Trophoblast cell (in vitro differentiated cells and primary cell): ENCODE data around the gene TJP3.

ENCODE experiments used
- DNase-seq, 2 donors: peaks; one replicate each; pipeline ENCODE4 v3.0.0-alpha.2; 2016
- H2AFZ ChIP-seq: 2 replicates; pipeline ENCODE4 v1.6.1; 2013; ENCODE audit warnings: low read length, moderate library complexity, mild to moderate bottlenecking; ENCODE audit not compliant: insufficient read depth, poor library complexity
- H2AK5ac ChIP-seq: 2 replicates; pipeline ENCODE4 v1.6.1; 2013; ENCODE audit warnings: mild to moderate bottlenecking, low read length
- H2BK120ac ChIP-seq: 2 replicates; pipeline ENCODE4 v1.6.1; 2013; ENCODE audit warnings: low read length, mild to moderate bottlenecking, moderate library complexity; ENCODE audit not compliant: insufficient read depth, poor library complexity
- H2BK12ac ChIP-seq: 2 replicates; pipeline ENCODE4 v1.6.1; 2013; ENCODE audit warnings: mild to moderate bottlenecking, low read length, moderate library complexity
- H2BK5ac ChIP-seq: 2 replicates; pipeline ENCODE4 v1.6.1; 2013; ENCODE audit warnings: low read length, low read depth, moderate library complexity, mild to moderate bottlenecking; ENCODE audit not compliant: poor library complexity
- H3K14ac ChIP-seq: 2 replicates; pipeline ENCODE4 v1.6.1; 2013; ENCODE audit warnings: mild to moderate bottlenecking, low read length
- H3K18ac ChIP-seq: 2 replicates; pipeline ENCODE4 v1.6.1; 2013; ENCODE audit warnings: mild to moderate bottlenecking, low read length
- H3K23ac ChIP-seq: 2 replicates; pipeline ENCODE4 v1.6.1; 2013; ENCODE audit warnings: low read length
- H3K27ac ChIP-seq: 2 replicates; pipeline ENCODE4 v1.5.1; 2013; ENCODE audit warnings: low read depth, mild to moderate bottlenecking, inconsistent platforms, low read length, moderate library complexity
- H3K27me3 ChIP-seq: 2 replicates; pipeline ENCODE4 v1.6.1; 2013; ENCODE audit warnings: inconsistent platforms, mild to moderate bottlenecking, low read length, moderate library complexity; ENCODE audit not compliant: insufficient read depth
- H3K36me3 ChIP-seq, 2 experiments: 1 replicate in 1 of 2; 2 replicates in 1 of 2; pipeline ENCODE4 v1.6.1; 2013; ENCODE audit warnings: low read length in 2 of 2, mild to moderate bottlenecking in 2 of 2, moderate library complexity in 1 of 2; ENCODE audit not compliant: insufficient read depth in 2 of 2, control insufficient read depth in 1 of 2
- H3K4ac ChIP-seq: 2 replicates; pipeline ENCODE4 v1.6.1; 2013; ENCODE audit warnings: low read depth, mild to moderate bottlenecking, low read length, moderate library complexity
- H3K4me1 ChIP-seq, 2 experiments: 1 replicate in 1 of 2; 2 replicates in 1 of 2; pipeline ENCODE4 v1.6.1; 2013; ENCODE audit warnings: low read length in 2 of 2, mild to moderate bottlenecking in 2 of 2, moderate library complexity in 1 of 2; ENCODE audit not compliant: insufficient read depth in 2 of 2, control insufficient read depth in 1 of 2
- H3K4me2 ChIP-seq: 2 replicates; pipeline ENCODE4 v1.6.1; 2013; ENCODE audit warnings: inconsistent platforms, mild to moderate bottlenecking, low read length, moderate library complexity
- H3K4me3 ChIP-seq: 2 replicates; pipeline ENCODE4 v1.5.1; 2013; ENCODE audit warnings: mild to moderate bottlenecking, low read depth, low read length, inconsistent platforms
- H3K79me1 ChIP-seq: one replicate; pipeline ENCODE4 v1.6.1; 2013; ENCODE audit warnings: low read length
- H3K79me2 ChIP-seq: 2 replicates; pipeline ENCODE4 v1.6.1; 2013; ENCODE audit warnings: low read length, mild to moderate bottlenecking; ENCODE audit not compliant: control insufficient read depth, insufficient read depth, poor library complexity
- H3K9ac ChIP-seq: 2 replicates; pipeline ENCODE4 v1.6.1; 2013; ENCODE audit warnings: mild to moderate bottlenecking, low read length
- H3K9me3 ChIP-seq: 2 replicates; pipeline ENCODE4 v1.6.1; 2013; ENCODE audit warnings: low read depth, mild to moderate bottlenecking, control low read depth, inconsistent platforms, low read length; ENCODE audit not compliant: insufficient read depth
- H4K12ac ChIP-seq: 2 replicates; pipeline ENCODE4 v1.6.1; 2013; ENCODE audit warnings: low read depth, mild to moderate bottlenecking, low read length, moderate library complexity
- H4K8ac ChIP-seq: 2 replicates; pipeline ENCODE4 v1.6.1; 2013; ENCODE audit warnings: low read depth, mild to moderate bottlenecking, low read length, moderate library complexity
- H4K91ac ChIP-seq: one replicate; pipeline ENCODE4 v1.6.1; 2013; ENCODE audit warnings: low read depth, mild to moderate bottlenecking, low read length, moderate library complexity
- WGBS: extraction: QIAGEN DNeasy Blood & Tissue Kit; methylation state at CpG from one replicate; pipeline ENCODE4 v1.1.7; 2013; ENCODE audit warnings: missing lambda C conversion rate; ENCODE audit not compliant: insufficient read length, insufficient coverage; ENCODE audit errors: extremely low coverage; 5-methylcytosine and 5-hydroxymethylcytosine counted together

Gene TJP3

DNA sequence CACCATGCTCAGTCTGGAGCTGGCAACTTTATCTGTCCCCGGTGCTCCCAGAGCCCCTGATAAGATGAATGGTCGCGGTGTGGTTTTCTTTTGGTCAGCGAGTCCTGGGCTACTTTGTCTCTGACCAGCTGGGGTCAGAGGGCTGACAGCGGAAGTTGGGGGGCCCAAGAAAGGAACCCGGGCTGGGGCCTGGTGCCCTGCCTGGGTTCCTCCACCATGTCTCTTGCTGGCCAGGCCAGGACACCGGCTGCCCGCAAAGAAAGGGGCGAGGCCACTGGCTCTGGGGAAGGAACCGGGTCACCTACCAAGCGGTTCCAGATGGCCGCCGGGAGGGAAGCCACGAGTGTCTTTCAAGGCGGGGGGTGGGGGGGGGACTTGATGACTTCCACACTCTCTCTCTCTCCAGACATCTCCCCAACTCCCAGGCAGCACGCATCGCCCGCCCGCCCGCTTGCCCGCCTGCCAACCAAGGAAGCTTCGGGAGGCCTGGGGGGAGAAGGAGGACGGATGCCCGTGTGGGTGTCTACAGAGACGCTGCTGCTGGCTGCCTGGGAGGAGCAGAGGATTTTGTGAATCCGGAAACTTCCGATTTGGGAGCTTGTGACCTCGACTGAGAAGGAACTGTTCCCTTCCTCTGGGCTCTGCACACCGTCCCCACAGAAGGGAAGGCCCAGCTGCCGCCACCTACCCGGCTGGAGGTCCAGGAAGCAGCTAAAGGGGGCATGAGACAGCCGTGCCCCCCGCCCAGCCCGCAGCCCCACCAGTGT, 9.0 kb upstream of the TJP3 start:
- Histone ChIP-seq H2AK5ac (peak overlapping the region; percentile 88), H3K4me2 (peak overlapping the region; percentile 97), H3K9ac (no peak overlapping the region), H3K4me3 (peak overlapping the region; percentile 95), H3K14ac (peak overlapping the region; percentile 69), H2BK12ac (peak overlapping the region; percentile 27), H3K79me1 (peaks cover 9% of the 10 kb centered on the region), H2BK120ac (peak overlapping the region; percentile 49), H3K18ac (peak overlapping the region; percentile 44), H3K9me3 (peaks cover 2% of the 10 kb centered on the region), H4K91ac (peak overlapping the region; percentile 76), H3K79me2 (peaks cover 17% of the 10 kb centered on the region), H3K4ac (peak overlapping the region; percentile 93), H3K4me1 (peaks cover 7 to 9% of the 10 kb centered on the region in 2 experiments), H4K8ac (peak overlapping the region; percentile 80), H2BK5ac (no peak overlapping the region), H2AFZ (no peak overlapping the region), H3K27ac (no peak overlapping the region), H4K12ac (peak overlapping the region; percentile 85), H3K36me3 (peaks cover 6 to 10% of the 10 kb centered on the region in 2 experiments), H3K27me3 (no peaks in the 10 kb centered on the region), H3K23ac (no peak overlapping the region)
- peak in 1 of 2 donors; percentile 57 for DNase-seq
- WGBS, result no CpG with 5 or more reads among the region's 34 CpGs

DNA sequence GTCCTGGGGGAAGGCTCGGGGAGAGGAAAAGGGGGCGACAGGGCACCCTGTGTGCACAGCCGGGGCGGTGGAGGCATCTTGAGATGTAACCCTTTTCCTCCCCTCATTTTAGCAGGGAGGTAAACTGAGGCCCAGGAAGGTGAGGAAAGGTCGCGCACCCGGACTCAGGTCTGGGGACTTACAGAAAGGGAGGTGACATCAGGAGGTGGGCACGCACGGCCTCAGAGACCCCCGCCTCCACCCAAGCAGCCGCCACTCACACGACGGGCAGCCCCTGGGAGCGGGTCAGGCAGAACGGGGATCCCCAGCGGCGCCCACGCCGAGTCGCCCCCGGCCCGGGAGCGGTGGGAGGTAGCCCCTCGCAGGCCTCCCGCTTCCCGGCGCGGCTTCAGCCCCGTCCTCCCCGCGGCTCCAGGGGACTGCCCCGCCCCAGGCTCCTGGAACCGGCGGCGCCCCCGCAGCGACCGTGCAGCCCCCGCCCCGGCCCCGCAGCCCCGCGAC, 8.4 kb upstream of the TJP3 start:
- Histone ChIP-seq H3K23ac (no peak overlapping the region), H3K4me3 (peak overlapping the region; percentile 95), H3K27ac (no peak overlapping the region), H3K4ac (peak overlapping the region; percentile 93), H2BK12ac (peak overlapping the region; percentile 27), H4K8ac (peak overlapping the region; percentile 80), H3K79me1 (peaks cover 9% of the 10 kb centered on the region), H3K4me1 (peaks cover 7 to 9% of the 10 kb centered on the region in 2 experiments), H2AFZ (peak overlapping the region; percentile 72), H2AK5ac (peak overlapping the region; percentile 88), H3K9me3 (peaks cover 2% of the 10 kb centered on the region), H2BK5ac (peak overlapping the region; percentile 49), H3K4me2 (peak overlapping the region; percentile 97), H3K18ac (peak overlapping the region; percentile 44), H3K14ac (peak overlapping the region; percentile 77), H3K79me2 (peaks cover 17% of the 10 kb centered on the region), H3K27me3 (no peaks in the 10 kb centered on the region), H3K36me3 (peaks cover 3 to 10% of the 10 kb centered on the region in 2 experiments), H2BK120ac (peak overlapping the region; percentile 52), H3K9ac (peak overlapping the region; percentile 91), H4K91ac (peak overlapping the region; percentile 76), H4K12ac (peak overlapping the region; percentile 85)
- no peak for DNase-seq
- no CpG with 5 or more reads among the region's 43 CpGs for WGBS

DNA sequence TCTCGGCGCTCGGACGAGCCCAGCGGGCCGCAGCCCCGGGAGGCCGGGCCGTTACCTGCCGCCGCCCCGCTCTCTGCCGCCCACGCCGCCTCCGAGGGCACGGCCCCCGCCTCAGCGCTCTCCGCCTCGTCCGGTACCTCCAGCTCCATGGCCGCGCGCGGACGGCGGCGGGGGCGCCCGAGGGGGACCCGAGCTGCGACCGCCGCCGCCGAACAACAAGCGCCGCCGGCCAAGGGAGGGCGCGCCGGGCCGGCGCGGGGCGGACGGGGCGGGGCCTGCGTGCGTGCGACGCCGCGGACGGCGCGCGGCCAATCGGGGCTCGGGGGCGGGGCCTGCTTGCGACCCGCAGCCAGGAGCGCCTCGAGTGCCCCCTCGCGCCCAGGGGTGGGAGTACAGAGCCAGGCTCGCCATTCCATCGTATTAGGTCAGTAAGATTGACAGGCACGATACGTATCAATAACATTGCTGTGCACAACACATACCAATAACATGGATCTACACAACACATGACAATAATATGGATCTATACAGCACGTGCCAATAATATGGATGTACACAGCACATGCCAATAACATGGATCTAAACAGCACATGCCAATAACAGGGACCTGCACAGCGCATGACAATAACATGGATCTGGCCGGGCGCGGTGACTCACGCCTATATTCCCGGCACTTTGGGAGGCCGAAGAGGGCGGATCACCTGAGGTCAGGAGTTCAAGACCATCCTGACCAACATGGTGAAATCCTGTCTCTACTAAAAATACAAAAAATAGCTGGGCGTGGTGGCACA, 7.7 kb upstream of the TJP3 start, which contains the start of gene PIP5K1C:
TSS of gene PIP5K1C (minus strand) at position 227 of the 791 bp plus-strand sequence. CDS start at position 149, 78 bp downstream.
- H3K4me3 ChIP-seq, result peak within 1 kb of the TSS; percentile 95
- no CpG with 5 or more reads among the region's 82 CpGs for WGBS

DNA sequence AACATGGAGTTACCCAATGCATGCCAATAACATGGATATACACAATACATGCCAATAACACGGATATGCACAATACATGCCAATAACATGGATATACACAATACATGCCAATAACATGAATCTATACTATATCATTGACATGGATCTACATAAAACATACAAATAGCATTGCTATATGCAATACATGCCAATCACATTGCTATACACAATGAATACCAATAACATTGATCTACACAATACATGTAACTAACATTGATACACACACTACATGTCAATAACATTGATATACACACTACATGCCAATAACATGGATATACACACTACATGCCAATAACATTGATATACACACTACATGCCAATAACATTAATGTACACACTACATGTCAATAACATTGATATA, 7.0 kb upstream of the TJP3 start:
- Histone ChIP-seq H3K79me2 (peaks cover 17% of the 10 kb centered on the region), H3K79me1 (peaks cover 9% of the 10 kb centered on the region), H3K14ac (no peak overlapping the region), H4K91ac (no peak overlapping the region), H2AK5ac (no peak overlapping the region), H2BK12ac (no peak overlapping the region), H2BK120ac (no peak overlapping the region), H3K27ac (no peak overlapping the region), H3K23ac (no peak overlapping the region), H3K9me3 (peaks cover 2% of the 10 kb centered on the region), H4K8ac (no peak overlapping the region), H3K27me3 (no peaks in the 10 kb centered on the region), H3K9ac (no peak overlapping the region), H3K4me3 (no peak overlapping the region), H3K4ac (no peak overlapping the region), H2AFZ (no peak overlapping the region), H3K4me1 (peaks cover 7 to 9% of the 10 kb centered on the region in 2 experiments), H4K12ac (no peak overlapping the region), H2BK5ac (no peak overlapping the region), H3K4me2 (no peak overlapping the region), H3K18ac (no peak overlapping the region), H3K36me3 (peaks cover 0 to 2% of the 10 kb centered on the region in 2 experiments)
- WGBS, result no CpG with 5 or more reads among the region's 1 CpG
- no peak for DNase-seq

More for the DNA sequence above, 7.7 kb upstream of the TJP3 start, which contains the start of gene PIP5K1C:
- Histone ChIP-seq H2BK5ac (peak within 1 kb of the TSS; percentile 49), H3K36me3 (peaks cover 3% of the 10 kb centered on the region in 2 experiments), H3K4me2 (peak within 1 kb of the TSS; percentile 97), H3K4ac (peak within 1 kb of the TSS; percentile 93), H3K4me1 (peaks cover 7 to 9% of the 10 kb centered on the region in 2 experiments), H4K91ac (peak within 1 kb of the TSS; percentile 76), H3K9ac (peak within 1 kb of the TSS; percentile 91), H2AFZ (peak within 1 kb of the TSS; percentile 72), H2BK120ac (peak within 1 kb of the TSS; percentile 55), H4K8ac (peak within 1 kb of the TSS; percentile 80), H3K9me3 (peaks cover 2% of the 10 kb centered on the region), H2BK12ac (peak within 1 kb of the TSS; percentile 27), H3K79me2 (peaks cover 17% of the 10 kb centered on the region), H3K18ac (peak within 1 kb of the TSS; percentile 83), H4K12ac (peak within 1 kb of the TSS; percentile 85), H3K27ac (no peak within 1 kb of the TSS), H2AK5ac (peak within 1 kb of the TSS; percentile 88), H3K23ac (no peak within 1 kb of the TSS), H3K79me1 (peaks cover 9% of the 10 kb centered on the region), H3K14ac (peak within 1 kb of the TSS; percentile 77), H3K27me3 (no peaks in the 10 kb centered on the region)
- DNase-seq, result peak; percentile 78 to 95
